Lower leg skin (tissue), 3 donors: ENCODE data around the gene CMIP.

Source experiments
- POLR2A ChIP-seq, 2 donors: fragments of 450-650 bp; IDR thresholded peaks; one replicate each; pipeline ENCODE4 v1.6.1; 2016 to 2017; ENCODE audit warnings: antibody characterized with exemption in 2 of 2, mild to moderate bottlenecking in 1 of 2, moderate library complexity in 1 of 2
- TF ChIP-seq, protein P1 (sequence below), 3 donors: fragments of 450-650 bp; IDR thresholded peaks; one replicate each; pipeline ENCODE4 v1.5.1; 2016; ENCODE audit warnings: antibody characterized with exemption in 3 of 3, mild to moderate bottlenecking in 3 of 3, moderate library complexity in 2 of 3

DNA sequence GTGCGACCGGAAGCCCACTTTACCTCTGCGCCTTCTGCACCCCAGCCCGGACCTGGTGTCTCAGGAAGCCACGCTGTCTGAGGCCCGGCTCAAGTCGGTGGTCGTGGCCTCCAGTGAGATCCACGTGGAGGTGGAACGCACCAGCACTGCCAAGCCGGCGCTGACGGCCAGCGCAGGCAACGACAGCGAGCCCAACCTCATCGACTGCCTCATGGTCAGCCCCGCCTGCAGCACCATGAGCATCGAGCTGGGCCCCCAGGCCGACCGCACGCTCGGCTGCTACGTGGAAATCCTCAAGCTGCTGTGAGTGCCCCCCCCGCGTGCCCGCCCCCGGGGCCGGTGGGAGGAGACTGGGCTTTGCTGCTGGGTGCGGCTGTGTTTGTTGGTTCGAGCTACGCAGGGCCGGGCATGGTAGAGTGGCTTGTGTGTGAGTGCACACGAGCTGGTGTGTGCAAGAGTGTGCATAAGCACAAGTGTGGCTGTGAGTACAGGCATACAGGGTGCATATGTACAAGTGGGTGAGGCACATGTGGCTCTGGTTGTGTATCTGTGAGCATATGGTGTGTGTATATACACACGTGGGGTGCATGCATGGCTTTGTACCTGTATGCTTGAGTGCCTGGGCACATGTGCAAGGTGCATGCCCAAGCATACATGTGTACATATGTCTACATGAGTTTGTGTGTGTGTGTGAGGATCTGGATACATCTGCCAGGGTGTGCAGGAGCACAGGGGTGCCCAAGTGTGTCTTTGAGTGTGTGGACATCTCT is 233.9 kb downstream of the CMIP start:
- no peak for TF ChIP-seq POLR2A (IDR thresholded peaks at IDR 0.05)
- TF ChIP-seq, protein P1, sequence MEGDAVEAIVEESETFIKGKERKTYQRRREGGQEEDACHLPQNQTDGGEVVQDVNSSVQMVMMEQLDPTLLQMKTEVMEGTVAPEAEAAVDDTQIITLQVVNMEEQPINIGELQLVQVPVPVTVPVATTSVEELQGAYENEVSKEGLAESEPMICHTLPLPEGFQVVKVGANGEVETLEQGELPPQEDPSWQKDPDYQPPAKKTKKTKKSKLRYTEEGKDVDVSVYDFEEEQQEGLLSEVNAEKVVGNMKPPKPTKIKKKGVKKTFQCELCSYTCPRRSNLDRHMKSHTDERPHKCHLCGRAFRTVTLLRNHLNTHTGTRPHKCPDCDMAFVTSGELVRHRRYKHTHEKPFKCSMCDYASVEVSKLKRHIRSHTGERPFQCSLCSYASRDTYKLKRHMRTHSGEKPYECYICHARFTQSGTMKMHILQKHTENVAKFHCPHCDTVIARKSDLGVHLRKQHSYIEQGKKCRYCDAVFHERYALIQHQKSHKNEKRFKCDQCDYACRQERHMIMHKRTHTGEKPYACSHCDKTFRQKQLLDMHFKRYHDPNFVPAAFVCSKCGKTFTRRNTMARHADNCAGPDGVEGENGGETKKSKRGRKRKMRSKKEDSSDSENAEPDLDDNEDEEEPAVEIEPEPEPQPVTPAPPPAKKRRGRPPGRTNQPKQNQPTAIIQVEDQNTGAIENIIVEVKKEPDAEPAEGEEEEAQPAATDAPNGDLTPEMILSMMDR (IDR thresholded peaks at IDR 0.05): no peak
